WTC11 (cell line): ENCODE measurements around the gene CENPT.
"Not testable (repeated sequence)": the region's sequence is repeated elsewhere in the genome, so short reads cannot be mapped to it uniquely, and the experiment has no call there.

Experiments used
- JUN ChIP-seq: sonication (generic); formaldehyde crosslinking; IDR thresholded peaks from 2 replicates; pipeline ENCODE4 v1.8.0; 2023; ENCODE audit warnings: mild to moderate bottlenecking, missing genetic modification reagents
- RELA ChIP-seq: sonication (generic); formaldehyde crosslinking; IDR thresholded peaks from 2 replicates; pipeline ENCODE4 v1.8.1; 2022; ENCODE audit warnings: missing genetic modification reagents, mild to moderate bottlenecking, borderline replicate concordance
- TF ChIP-seq, protein P1 (sequence below): fragments of 200-600 bp; IDR thresholded peaks from 2 replicates; pipeline ENCODE4 v1.8.0; 2022; ENCODE audit warnings: antibody characterized with exemption

DNA sequence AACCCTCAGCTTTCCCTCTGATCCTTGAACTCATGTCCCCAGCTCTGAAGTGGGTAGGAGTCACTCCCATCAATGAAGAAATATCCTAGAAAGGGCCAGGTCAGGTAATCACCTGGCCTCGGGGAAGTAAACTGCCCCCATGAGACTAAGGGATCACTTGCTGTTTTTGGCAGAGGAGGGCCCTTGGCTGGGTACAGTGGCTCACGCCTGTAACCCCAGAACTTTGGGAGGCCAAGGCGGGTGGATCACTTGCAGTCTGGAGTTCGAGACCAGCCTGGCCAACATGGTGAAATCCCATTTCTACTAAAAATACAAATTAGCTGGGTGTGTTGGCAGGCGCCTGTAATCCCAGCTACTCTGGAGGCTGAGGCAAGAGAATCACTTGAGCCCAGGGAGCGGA is 16.6 kb upstream of the CENPT start:
- not testable (repeated sequence) for TF ChIP-seq RELA; JUN (CRISPR knock-in tag)
- TF ChIP-seq, protein P1, sequence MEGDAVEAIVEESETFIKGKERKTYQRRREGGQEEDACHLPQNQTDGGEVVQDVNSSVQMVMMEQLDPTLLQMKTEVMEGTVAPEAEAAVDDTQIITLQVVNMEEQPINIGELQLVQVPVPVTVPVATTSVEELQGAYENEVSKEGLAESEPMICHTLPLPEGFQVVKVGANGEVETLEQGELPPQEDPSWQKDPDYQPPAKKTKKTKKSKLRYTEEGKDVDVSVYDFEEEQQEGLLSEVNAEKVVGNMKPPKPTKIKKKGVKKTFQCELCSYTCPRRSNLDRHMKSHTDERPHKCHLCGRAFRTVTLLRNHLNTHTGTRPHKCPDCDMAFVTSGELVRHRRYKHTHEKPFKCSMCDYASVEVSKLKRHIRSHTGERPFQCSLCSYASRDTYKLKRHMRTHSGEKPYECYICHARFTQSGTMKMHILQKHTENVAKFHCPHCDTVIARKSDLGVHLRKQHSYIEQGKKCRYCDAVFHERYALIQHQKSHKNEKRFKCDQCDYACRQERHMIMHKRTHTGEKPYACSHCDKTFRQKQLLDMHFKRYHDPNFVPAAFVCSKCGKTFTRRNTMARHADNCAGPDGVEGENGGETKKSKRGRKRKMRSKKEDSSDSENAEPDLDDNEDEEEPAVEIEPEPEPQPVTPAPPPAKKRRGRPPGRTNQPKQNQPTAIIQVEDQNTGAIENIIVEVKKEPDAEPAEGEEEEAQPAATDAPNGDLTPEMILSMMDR: not testable (repeated sequence)
